ENCODE measurements around the gene CD2BP2.

CD2BP2 gene

DNA sequence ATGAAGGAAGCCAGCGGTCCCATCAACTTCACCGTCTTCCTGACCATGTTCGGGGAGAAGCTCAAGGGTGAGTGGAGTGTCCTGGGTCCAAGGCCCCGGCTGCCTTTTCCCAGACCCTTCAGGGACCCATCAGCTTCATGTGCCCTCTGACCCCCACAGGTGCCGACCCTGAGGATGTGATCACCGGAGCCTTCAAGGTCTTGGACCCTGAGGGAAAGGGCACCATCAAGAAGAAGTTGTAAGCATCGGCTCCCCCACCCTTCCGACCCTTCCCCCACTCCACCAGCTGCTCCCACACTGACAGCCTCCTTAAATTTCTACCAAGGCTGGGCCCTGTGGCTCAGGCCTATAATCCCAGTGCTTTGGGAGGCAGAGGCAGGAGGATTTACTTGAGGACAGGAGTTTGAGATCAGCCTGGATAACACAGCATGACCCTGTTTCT, 21.4 kb upstream of the CD2BP2 start:
- TF ChIP-seq CTCF (IDR thresholded peaks at IDR 0.05): no peak
- TF ChIP-seq ZFX (IDR thresholded peaks at IDR 0.05; ENCODE audit: borderline replicate concordance): no peak
- H3K27ac ChIP-seq: peak overlapping the region; percentile 97; the same call in 1 of the 2 replicates

GRCh38 chr16:30375864-30376263, 20.8 kb upstream of the CD2BP2 start:
- no peak overlapping the region for H3K27ac ChIP-seq
- TF ChIP-seq ZFX (IDR thresholded peaks at IDR 0.05; ENCODE audit: borderline replicate concordance) (no peak), CTCF (IDR thresholded peaks at IDR 0.05) (no peak)

- no peak within 1 kb of the TSS for H3K27ac ChIP-seq
- TF ChIP-seq CTCF (IDR thresholded peaks at IDR 0.05) (no peak), ZFX (IDR thresholded peaks at IDR 0.05; ENCODE audit: borderline replicate concordance) (no peak)
Measured at GRCh38 chr16:30374538-30374937, 19.4 kb upstream of the CD2BP2 start, which contains the start of gene MYL11. TSS of gene MYL11 (plus strand) at chr16:30374802. CDS start at chr16:30374858, 56 bp downstream.

GRCh38 chr16:30372725-30373124, 17.6 kb upstream of the CD2BP2 start:
- TF ChIP-seq CTCF (IDR thresholded peaks at IDR 0.05): no peak
- no peak for TF ChIP-seq ZFX (IDR thresholded peaks at IDR 0.05; ENCODE audit: borderline replicate concordance)
- H3K27ac ChIP-seq: no peak overlapping the region

DNA sequence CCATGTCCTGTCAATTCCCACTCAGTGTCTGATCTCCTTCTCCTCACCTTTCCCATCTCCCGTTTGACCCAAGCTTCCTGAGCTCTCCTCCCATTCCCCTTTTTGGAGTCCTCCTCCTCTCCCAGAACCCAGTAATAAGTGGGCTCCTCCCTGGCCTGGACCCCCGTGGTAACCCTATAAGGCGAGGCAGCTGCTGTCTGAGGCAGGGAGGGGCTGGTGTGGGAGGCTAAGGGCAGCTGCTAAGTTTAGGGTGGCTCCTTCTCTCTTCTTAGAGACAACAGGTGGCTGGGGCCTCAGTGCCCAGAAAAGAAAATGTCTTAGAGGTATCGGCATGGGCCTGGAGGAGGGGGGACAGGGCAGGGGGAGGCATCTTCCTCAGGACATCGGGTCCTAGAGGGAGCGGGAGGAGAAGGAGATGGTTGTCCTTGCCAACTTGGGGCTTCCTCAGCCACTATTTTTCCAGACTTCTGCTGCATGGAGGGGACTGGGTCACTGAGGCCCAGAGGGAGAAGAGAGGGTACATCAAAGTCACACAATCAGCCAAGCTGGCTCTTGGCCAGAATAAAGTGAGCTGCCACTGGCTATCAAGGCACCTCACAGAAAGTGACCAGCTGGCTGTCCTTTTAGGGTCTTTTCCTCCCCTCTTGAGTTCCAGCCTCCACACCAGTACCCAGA, 17.1 kb upstream of the CD2BP2 start:
- TF ChIP-seq CTCF (IDR thresholded peaks at IDR 0.05): no peak
- peak overlapping the region; percentile 89 for H3K27ac ChIP-seq

DNA sequence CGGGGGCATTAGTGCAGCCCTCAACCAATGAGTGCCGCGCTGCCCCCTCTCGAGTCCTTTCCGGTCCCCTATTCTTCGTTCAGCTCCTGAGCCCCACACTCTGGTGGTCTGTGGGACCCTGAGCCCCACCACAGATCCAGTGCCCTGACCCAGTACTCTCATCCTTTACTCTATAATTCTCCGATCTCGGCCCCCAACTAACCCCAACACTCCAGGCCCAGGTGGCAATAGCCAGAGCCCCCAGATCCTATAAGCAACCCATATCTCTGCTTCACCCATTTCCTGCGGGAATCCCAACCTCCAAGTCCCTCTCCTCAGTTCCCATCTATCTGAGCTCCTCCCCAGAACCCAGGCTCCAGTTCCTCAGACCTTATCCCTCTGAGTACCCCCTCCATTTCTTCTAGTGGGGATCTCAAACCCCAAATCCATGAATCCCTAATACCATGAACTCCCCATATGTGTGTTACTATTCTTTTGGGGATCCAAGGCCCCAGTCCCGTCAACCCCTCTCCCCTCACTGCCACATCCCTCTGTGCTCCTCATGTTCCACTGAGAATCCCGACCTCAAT, 16.2 kb upstream of the CD2BP2 start:
- H3K27ac ChIP-seq: peak overlapping the region; percentile 89
- TF ChIP-seq CTCF (IDR thresholded peaks at IDR 0.05): no peak
- no peak for TF ChIP-seq ZFX (IDR thresholded peaks at IDR 0.05; ENCODE audit: borderline replicate concordance)

Data from 22Rv1 (cell line).